IPS-15b (cell line): ENCODE data around the gene MAP4K1.

Experiments used
- H3K27me3 ChIP-seq: one replicate; pipeline ENCODE4 v1.6.1; 2013; ENCODE audit warnings: low read length; ENCODE audit not compliant: control insufficient read depth, insufficient read depth
- H3K36me3 ChIP-seq: one replicate; pipeline ENCODE4 v1.6.1; 2013; ENCODE audit warnings: low read length; ENCODE audit not compliant: control insufficient read depth, insufficient read depth
- H3K4me1 ChIP-seq: one replicate; pipeline ENCODE4 v1.6.1; 2013; ENCODE audit warnings: mild to moderate bottlenecking, low read length; ENCODE audit not compliant: control insufficient read depth, insufficient read depth
- H3K4me3 ChIP-seq: one replicate; pipeline ENCODE4 v1.5.1; 2013; ENCODE audit warnings: low read depth, low read length
- H3K9ac ChIP-seq: one replicate; pipeline ENCODE4 v1.6.1; 2013; ENCODE audit warnings: low read depth, mild to moderate bottlenecking, low read length
- H3K9me3 ChIP-seq: one replicate; pipeline ENCODE4 v1.6.1; 2013; ENCODE audit warnings: mild to moderate bottlenecking, low read length; ENCODE audit not compliant: control insufficient read depth, insufficient read depth

MAP4K1 gene

GRCh38 chr19:38617764-38618589, at the start of gene MAP4K1:
Gene MAP4K1 (minus strand): TSS chr19:38617953. CDS start chr19:38617895, 58 bp downstream.
- H3K9me3 ChIP-seq = no peaks in the 10 kb centered on the region
- H3K4me3 ChIP-seq = peak within 1 kb of the TSS; percentile 100
- no peaks in the 10 kb centered on the region for H3K4me1 ChIP-seq
- H3K27me3 ChIP-seq = no peaks in the 10 kb centered on the region
- H3K36me3 ChIP-seq = peaks cover 12% of the 10 kb centered on the region
- peak within 1 kb of the TSS; percentile 56 for H3K9ac ChIP-seq

- Histone ChIP-seq H3K4me3 (peak overlapping the region; percentile 20), H3K9me3 (no peaks in the 10 kb centered on the region), H3K4me1 (peaks cover 69% of the 10 kb centered on the region), H3K9ac (peak overlapping the region; percentile 63), H3K27me3 (no peaks in the 10 kb centered on the region), H3K36me3 (peaks cover 3% of the 10 kb centered on the region)
Measured at GRCh38 chr19:38666663-38667511, 49.1 kb upstream of the MAP4K1 start.

GRCh38 chr19:38665950-38666662, 48.4 kb upstream of the MAP4K1 start:
- Histone ChIP-seq H3K4me3 (peak overlapping the region; percentile 20), H3K27me3 (no peaks in the 10 kb centered on the region), H3K9ac (peak overlapping the region; percentile 63), H3K36me3 (peaks cover 3% of the 10 kb centered on the region), H3K4me1 (peaks cover 64% of the 10 kb centered on the region), H3K9me3 (no peaks in the 10 kb centered on the region)

GRCh38 chr19:38665219-38665931, 47.6 kb upstream of the MAP4K1 start:
- no peaks in the 10 kb centered on the region for H3K9me3 ChIP-seq
- H3K36me3 ChIP-seq = peaks cover 3% of the 10 kb centered on the region
- peak overlapping the region; percentile 15 for H3K4me3 ChIP-seq
- no peaks in the 10 kb centered on the region for H3K27me3 ChIP-seq
- H3K9ac ChIP-seq = peak overlapping the region; percentile 80
- peaks cover 63% of the 10 kb centered on the region for H3K4me1 ChIP-seq

- peak overlapping the region; percentile 14 for H3K4me3 ChIP-seq
- H3K4me1 ChIP-seq = peaks cover 60% of the 10 kb centered on the region
- H3K27me3 ChIP-seq = no peaks in the 10 kb centered on the region
- peak overlapping the region; percentile 80 for H3K9ac ChIP-seq
- H3K9me3 ChIP-seq = no peaks in the 10 kb centered on the region
- H3K36me3 ChIP-seq = peaks cover 3% of the 10 kb centered on the region
Measured at GRCh38 chr19:38664503-38665211, 46.9 kb upstream of the MAP4K1 start.

GRCh38 chr19:38663957-38664502, 46.3 kb upstream of the MAP4K1 start:
- peak overlapping the region; percentile 2 for H3K4me3 ChIP-seq
- H3K27me3 ChIP-seq = no peaks in the 10 kb centered on the region
- no peak overlapping the region for H3K9ac ChIP-seq
- H3K9me3 ChIP-seq = no peaks in the 10 kb centered on the region
- peaks cover 3% of the 10 kb centered on the region for H3K36me3 ChIP-seq
- peaks cover 57% of the 10 kb centered on the region for H3K4me1 ChIP-seq

GRCh38 chr19:38663156-38663651, 45.5 kb upstream of the MAP4K1 start:
- peaks cover 60% of the 10 kb centered on the region for H3K4me1 ChIP-seq
- H3K27me3 ChIP-seq = no peaks in the 10 kb centered on the region
- no peak overlapping the region for H3K4me3 ChIP-seq
- no peak overlapping the region for H3K9ac ChIP-seq
- peaks cover 3% of the 10 kb centered on the region for H3K36me3 ChIP-seq
- no peaks in the 10 kb centered on the region for H3K9me3 ChIP-seq

- H3K27me3 ChIP-seq = no peaks in the 10 kb centered on the region
- H3K4me1 ChIP-seq = peaks cover 60% of the 10 kb centered on the region
- no peaks in the 10 kb centered on the region for H3K9me3 ChIP-seq
- H3K4me3 ChIP-seq = no peak overlapping the region
- H3K36me3 ChIP-seq = peaks cover 3% of the 10 kb centered on the region
- H3K9ac ChIP-seq = peak overlapping the region; percentile 48
Measured at GRCh38 chr19:38662537-38663155, 44.9 kb upstream of the MAP4K1 start.

GRCh38 chr19:38661996-38662395, 44.2 kb upstream of the MAP4K1 start:
- peaks cover 55% of the 10 kb centered on the region for H3K4me1 ChIP-seq
- peaks cover 3% of the 10 kb centered on the region for H3K36me3 ChIP-seq

GRCh38 chr19:38661136-38661535, 43.4 kb upstream of the MAP4K1 start:
- peaks cover 51% of the 10 kb centered on the region for H3K4me1 ChIP-seq
- peaks cover 6% of the 10 kb centered on the region for H3K36me3 ChIP-seq
- no peaks in the 10 kb centered on the region for H3K27me3 ChIP-seq
- H3K9ac ChIP-seq = no peak overlapping the region
- H3K4me3 ChIP-seq = no peak overlapping the region
- H3K9me3 ChIP-seq = no peaks in the 10 kb centered on the region

More at GRCh38 chr19:38661996-38662395, 44.2 kb upstream of the MAP4K1 start:
- no peak overlapping the region for H3K4me3 ChIP-seq
- H3K27me3 ChIP-seq = no peaks in the 10 kb centered on the region
- peak overlapping the region; percentile 48 for H3K9ac ChIP-seq
- no peaks in the 10 kb centered on the region for H3K9me3 ChIP-seq
